Omental fat pad (tissue), 4 donors: ENCODE data around the gene PGRMC2. TPM values are rescaled to one million over a fixed set of nuclear protein-coding genes. Genes with fewer than 3 reads are reported as not detected.

Source experiments
- ATAC-seq: fragments of 150-250 bp; one replicate; pipeline ENCODE4 v1.9.1; 2016; ENCODE audit warnings: mild to moderate bottlenecking, moderate library complexity; ENCODE audit not compliant: low FRiP score
- DNase-seq: peaks from one replicate; pipeline ENCODE4 v3.0.0-alpha.2; 2019; ENCODE audit warnings: low spot score
- CTCF ChIP-seq, 3 donors: fragments of 450-650 bp; IDR thresholded peaks; one replicate each; pipeline ENCODE4 v1.5.1; 2016 to 2017; ENCODE audit warnings: antibody characterized with exemption in 3 of 3, mild to moderate bottlenecking in 3 of 3, moderate library complexity in 2 of 3
- total RNA-seq, 4 donors: library from RNA; depleted of rRNA; stranded (reverse); fragments of >200 nt; gene quantifications; one replicate each; pipeline ENCODE4 v1.1.0, GENCODE V29; 2016

Gene PGRMC2
- total RNA-seq, 4 donors from 2014 or later, result 34.8 to 77.4 (median 56.9) TPM

DNA sequence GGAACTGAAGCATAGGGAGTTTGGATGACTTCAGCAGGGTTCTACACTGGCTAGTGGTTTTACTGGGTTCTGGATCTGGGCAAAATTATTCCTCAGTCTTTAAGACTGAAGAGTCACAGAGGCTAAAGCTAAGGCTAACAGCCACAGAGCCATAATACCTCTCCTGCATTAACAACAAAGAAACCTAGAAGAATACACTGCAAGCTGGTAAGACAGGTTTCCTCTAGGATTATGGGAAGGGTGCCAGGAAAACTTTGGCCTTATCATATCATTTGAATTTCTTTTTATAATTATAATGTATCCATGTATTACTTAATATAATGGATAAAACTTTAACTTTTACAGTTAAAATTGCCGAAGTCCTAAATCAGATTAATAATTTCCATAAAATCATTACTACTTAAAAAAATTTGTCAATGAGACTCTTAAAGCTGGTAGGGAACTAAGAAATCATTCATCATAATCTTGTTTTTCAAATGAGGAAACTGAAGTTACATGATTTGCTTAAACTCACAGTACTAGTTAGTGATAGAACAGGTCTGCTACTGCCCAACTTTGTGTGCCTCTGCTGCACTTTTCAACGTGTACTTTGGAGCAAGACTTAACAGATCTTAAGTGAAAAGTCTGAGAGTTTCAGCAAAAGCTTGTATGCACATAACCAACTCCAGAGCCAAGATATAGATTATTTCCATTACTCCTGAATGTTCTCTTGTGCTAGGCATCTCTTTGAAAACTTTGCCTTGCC is 24.2 kb upstream of the PGRMC2 start:
- ATAC-seq, result no peak
- no peak for TF ChIP-seq CTCF (IDR thresholded peaks at IDR 0.05)
- DNase-seq, result no peak

- ATAC-seq, result no peak
- no peak for DNase-seq
- no peak for TF ChIP-seq CTCF (IDR thresholded peaks at IDR 0.05)
Measured at GRCh38 chr4:128310266-128310697, 22.7 kb upstream of the PGRMC2 start.

DNA sequence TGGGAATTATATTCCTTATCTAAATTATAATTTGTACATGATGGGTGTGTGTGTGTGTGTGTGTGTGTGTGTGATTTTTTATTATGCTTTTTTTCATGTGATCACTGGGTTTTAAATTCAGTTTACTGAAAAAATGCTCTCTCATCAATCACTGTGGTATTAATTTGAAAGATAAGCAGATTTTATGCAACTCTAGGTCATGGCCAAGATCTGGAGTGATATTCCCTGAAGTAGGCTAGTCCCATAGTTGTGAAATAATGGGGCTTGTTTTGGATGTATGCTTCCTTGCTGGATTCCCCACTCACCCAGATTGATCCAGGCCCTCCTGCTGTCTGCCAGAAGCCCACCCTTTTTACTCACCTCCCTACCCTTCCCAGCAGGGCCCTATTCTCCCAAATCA is 22.0 kb upstream of the PGRMC2 start:
- TF ChIP-seq CTCF (IDR thresholded peaks at IDR 0.05), result no peak
- DNase-seq, result no peak
- ATAC-seq, result no peak

DNA sequence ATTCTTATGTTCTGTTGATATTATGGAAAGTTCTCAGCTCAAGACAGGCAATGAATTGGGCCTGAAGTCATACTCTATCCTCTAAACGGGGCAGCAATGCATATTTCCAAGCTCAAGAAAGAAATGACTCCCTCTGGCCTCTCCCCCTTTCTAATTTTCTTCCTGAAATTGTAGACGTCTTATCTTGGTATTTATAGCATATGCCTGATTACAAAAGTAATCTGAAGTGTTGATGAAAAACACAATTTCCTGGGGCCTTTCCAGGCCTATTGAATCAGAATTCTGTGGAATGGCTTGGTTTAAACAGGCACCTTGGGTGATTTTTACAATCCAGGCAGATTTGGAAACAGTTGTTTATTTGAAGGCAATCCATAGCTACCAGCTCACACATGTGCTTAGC is 21.4 kb upstream of the PGRMC2 start:
- ATAC-seq (peak; percentile 39), DNase-seq (no peak)
- no peak for TF ChIP-seq CTCF (IDR thresholded peaks at IDR 0.05)

DNA sequence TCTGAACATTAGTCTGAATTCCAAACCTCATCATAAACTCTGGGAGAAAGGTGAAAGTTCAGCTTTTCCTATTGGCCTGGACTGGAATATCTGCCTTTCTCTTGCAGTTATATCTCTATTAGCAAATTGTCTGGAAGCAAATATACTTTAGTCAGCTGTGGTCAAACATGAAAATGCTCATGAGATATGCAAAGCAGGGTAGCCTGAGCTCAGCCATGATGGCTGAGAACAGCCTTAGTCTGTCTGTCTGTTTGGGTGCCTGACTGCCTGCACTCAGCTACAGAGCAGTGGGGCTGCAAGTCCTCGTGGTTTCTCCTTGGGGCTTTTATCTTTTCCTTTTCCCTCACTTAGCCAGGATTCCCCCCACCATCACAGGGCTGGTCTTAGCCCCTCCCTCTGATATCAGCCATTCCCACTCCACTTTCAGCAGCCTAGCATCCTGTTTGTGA is 19.5 kb upstream of the PGRMC2 start:
- ATAC-seq (no peak), DNase-seq (no peak)
- no peak for TF ChIP-seq CTCF (IDR thresholded peaks at IDR 0.05)

DNA sequence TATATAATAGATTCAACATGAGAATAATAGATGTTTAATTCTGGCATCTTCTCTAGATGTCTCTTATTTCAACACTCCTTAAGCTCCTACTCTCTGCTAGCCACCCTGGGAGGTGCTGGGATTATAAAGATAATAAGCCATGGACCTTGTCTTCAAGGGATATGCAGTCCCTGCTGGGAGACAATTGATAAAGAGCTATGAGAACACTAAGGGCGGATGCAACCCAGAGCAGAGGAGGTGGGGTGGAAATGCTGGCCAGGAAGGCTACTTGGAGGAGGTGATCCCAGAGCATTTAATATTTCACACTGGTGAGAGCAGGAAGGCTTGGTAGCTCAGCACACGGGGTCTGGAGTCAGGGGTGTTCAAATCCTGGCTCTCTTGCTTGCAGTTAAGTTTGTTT is 18.3 kb upstream of the PGRMC2 start:
- TF ChIP-seq CTCF (IDR thresholded peaks at IDR 0.05), result no peak
- no peak for DNase-seq
- ATAC-seq, result no peak

GRCh38 chr4:128303986-128304385 is 16.4 kb upstream of the PGRMC2 start:
- DNase-seq (no peak), ATAC-seq (no peak)
- TF ChIP-seq CTCF (IDR thresholded peaks at IDR 0.05), result no peak
